LNCaP clone FGC (cell line): ENCODE results near the gene EMX1.
A peak's percentile ranks its signal among the peaks of the same experiment; 100 is the strongest.

Source experiments
- DNase-seq: peaks from one replicate; pipeline ENCODE4 v3.0.0-alpha.2; 2011; ENCODE audit warnings: low read depth
- H3K4me3 ChIP-seq: 2 replicates; pipeline ENCODE4 v1.5.1; 2011; ENCODE audit warnings: mild to moderate bottlenecking, low read depth, low read length, control low read depth
- TF ChIP-seq, protein P1 (sequence below): IDR thresholded peaks from 2 replicates; pipeline ENCODE4 v1.5.1; 2012; ENCODE audit warnings: mild to moderate bottlenecking; ENCODE audit not compliant: control insufficient read depth, insufficient read depth; ENCODE audit errors: extremely low read depth

Gene EMX1

DNA sequence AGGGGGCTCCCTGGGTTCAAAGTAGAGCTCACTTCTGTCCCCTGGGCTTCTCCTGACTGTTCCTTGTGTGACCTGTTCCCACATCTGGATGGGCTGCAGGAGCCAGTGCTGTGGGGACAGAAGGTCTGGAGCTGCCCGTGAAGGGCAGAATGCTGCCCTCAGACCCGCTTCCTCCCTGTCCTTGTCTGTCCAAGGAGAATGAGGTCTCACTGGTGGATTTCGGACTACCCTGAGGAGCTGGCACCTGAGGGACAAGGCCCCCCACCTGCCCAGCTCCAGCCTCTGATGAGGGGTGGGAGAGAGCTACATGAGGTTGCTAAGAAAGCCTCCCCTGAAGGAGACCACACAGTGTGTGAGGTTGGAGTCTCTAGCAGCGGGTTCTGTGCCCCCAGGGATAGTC is 15.5 kb downstream of the EMX1 start:
- H3K4me3 ChIP-seq: no peak overlapping the region
- no peak for DNase-seq
- TF ChIP-seq, protein P1, sequence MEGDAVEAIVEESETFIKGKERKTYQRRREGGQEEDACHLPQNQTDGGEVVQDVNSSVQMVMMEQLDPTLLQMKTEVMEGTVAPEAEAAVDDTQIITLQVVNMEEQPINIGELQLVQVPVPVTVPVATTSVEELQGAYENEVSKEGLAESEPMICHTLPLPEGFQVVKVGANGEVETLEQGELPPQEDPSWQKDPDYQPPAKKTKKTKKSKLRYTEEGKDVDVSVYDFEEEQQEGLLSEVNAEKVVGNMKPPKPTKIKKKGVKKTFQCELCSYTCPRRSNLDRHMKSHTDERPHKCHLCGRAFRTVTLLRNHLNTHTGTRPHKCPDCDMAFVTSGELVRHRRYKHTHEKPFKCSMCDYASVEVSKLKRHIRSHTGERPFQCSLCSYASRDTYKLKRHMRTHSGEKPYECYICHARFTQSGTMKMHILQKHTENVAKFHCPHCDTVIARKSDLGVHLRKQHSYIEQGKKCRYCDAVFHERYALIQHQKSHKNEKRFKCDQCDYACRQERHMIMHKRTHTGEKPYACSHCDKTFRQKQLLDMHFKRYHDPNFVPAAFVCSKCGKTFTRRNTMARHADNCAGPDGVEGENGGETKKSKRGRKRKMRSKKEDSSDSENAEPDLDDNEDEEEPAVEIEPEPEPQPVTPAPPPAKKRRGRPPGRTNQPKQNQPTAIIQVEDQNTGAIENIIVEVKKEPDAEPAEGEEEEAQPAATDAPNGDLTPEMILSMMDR: no peak

DNA sequence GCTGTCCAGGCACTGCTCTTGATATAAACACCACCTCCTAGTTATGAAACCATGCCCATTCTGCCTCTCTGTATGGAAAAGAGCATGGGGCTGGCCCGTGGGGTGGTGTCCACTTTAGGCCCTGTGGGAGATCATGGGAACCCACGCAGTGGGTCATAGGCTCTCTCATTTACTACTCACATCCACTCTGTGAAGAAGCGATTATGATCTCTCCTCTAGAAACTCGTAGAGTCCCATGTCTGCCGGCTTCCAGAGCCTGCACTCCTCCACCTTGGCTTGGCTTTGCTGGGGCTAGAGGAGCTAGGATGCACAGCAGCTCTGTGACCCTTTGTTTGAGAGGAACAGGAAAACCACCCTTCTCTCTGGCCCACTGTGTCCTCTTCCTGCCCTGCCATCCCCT is 15.9 kb downstream of the EMX1 start:
- DNase-seq: no peak
- no peak overlapping the region for H3K4me3 ChIP-seq
- TF ChIP-seq, protein P1: no peak

DNA sequence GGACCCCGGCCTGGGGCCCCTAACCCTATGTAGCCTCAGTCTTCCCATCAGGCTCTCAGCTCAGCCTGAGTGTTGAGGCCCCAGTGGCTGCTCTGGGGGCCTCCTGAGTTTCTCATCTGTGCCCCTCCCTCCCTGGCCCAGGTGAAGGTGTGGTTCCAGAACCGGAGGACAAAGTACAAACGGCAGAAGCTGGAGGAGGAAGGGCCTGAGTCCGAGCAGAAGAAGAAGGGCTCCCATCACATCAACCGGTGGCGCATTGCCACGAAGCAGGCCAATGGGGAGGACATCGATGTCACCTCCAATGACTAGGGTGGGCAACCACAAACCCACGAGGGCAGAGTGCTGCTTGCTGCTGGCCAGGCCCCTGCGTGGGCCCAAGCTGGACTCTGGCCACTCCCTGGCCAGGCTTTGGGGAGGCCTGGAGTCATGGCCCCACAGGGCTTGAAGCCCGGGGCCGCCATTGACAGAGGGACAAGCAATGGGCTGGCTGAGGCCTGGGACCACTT is 16.4 kb downstream of the EMX1 start:
- TF ChIP-seq, protein P1: no peak
- no peak for DNase-seq
- no peak overlapping the region for H3K4me3 ChIP-seq

DNA sequence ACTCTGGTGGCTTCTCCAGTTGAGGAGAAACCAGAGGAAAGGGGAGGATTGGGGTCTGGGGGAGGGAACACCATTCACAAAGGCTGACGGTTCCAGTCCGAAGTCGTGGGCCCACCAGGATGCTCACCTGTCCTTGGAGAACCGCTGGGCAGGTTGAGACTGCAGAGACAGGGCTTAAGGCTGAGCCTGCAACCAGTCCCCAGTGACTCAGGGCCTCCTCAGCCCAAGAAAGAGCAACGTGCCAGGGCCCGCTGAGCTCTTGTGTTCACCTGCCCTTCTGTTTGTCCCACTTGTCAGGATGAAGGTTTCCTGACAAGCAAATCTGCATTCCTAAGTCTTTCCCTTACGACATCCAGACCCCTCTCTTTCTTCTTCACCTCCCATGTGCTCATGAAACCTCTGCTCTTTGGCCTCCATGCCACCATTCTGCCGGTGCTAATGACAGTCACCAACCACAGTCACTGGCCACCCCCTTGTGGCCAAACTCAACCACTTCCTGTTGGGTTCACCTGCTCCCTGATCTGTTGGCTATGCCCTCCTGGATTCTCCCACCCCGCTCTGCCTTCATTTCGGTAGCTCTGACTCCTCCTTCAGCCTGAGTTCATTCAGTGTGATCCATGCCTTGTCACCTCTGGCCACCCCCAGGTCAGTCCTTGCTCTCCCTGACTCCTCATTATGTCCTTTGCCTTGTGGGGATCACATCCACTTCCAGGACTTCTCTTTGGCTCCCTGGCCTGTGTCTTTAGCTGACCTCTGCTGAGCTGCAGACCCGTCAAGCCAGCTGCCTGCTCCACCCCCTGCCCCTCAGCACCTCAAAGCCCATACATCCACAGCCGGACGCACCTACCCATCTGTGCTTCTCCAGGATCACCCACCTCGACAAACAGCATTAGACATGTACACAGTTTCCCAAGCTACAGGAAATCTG is 17.6 kb downstream of the EMX1 start:
- H3K4me3 ChIP-seq: no peak overlapping the region
- TF ChIP-seq, protein P1: 0 out of 2 replicates have a peak, but pooled peaks have one; percentile 18
- DNase-seq: no peak

DNA sequence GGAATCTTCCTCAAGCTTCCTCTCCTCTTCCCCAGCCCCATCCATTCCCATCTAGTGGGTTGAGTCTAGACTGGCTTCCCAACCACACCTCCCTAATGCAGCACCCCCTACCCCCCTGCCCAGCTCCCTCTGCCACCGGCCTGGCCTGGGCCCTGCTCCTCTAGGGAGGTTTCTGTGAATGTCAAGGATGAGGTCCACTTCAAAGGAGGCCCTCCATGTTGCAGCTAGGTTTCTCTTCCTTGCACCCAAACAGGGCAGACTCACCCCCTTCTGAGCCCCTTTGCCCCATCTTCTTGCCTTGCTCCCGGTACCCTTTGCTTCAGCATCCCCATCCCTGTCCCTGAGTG is 18.3 kb downstream of the EMX1 start:
- no peak overlapping the region for H3K4me3 ChIP-seq
- TF ChIP-seq, protein P1: no peak
- no peak for DNase-seq

DNA sequence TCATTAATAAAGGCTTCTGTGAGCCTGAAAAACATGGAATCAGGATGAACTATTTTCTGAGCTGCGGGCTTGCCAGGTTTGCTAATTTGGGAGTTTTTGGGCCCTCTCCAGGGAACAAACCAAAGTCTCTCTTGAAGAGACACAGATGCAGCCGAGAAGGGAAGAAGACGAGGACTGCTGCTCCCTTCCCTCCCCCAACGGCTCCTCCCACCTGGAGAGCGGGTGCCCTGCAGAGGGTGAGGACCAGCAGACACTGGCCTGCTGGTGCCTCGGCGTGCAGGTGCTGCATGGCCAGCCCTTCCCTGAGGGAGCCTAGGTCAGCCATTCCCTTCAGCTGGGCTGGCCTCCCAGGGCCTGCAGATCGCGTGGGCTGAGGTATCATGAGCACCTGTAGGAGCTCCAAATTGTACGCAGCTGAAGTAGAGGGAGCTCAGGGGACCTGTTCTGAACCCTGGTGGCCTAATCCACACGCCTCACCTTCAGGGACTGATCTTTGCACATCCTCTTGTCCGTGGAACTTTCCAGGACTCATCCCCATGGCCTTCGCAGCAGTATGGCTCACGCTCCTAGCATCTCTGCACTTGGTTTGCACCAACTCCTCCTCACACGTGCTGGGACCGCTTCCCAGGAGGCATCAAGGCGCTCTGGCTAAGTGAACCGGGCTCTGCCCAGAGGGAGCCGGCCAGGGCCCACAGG is 19.5 kb downstream of the EMX1 start:
- H3K4me3 ChIP-seq: no peak overlapping the region
- no peak for DNase-seq
- TF ChIP-seq, protein P1: no peak
